GM12878 (cell line): ENCODE measurements around the gene TGFBR3. TPM values are rescaled to one million over a fixed set of nuclear protein-coding genes. Genes with fewer than 3 reads are reported as not detected.

Experiments
- ATAC-seq: fragments of 200-7000 bp; cut with Tn5 transposase; 3 replicates; pipeline ENCODE4 v1.9.1; 2020; ENCODE audit warnings: mild to moderate bottlenecking, moderate library complexity
- BruUV-seq: library from RNA; stranded (reverse); fragments of 400-500 nt; replicated peaks from 2 replicates; lab custom pipeline; 2021; lab: Mats Ljungman, UMichigan
- CTCF ChIA-PET: fragments of 300-600 bp; sonication (Branson Sonifier 250); formaldehyde crosslinking; extraction: SDS; loops from one replicate; lab custom pipeline; 2021; ENCODE audit warnings: inconsistent platforms; lab: Yijun Ruan, JAX
- POLR2A ChIA-PET: fragments of 350-600 bp; formaldehyde crosslinking; extraction: SDS; loops from one replicate; lab custom pipeline; 2021; ENCODE audit warnings: inconsistent platforms; lab: Charles Lee
- RAD21 ChIA-PET: fragments of 300-600 bp; sonication (Branson Sonifier 250); formaldehyde crosslinking; loops from one replicate; lab custom pipeline; 2023; ENCODE audit warnings: antibody characterized with exemption; ENCODE audit not compliant: unreplicated experiment; lab: Charles Lee
- SMC1A ChIA-PET: fragments of 300-600 bp; sonication (Branson Sonifier 250); formaldehyde crosslinking; loops from one replicate; lab custom pipeline; 2023; ENCODE audit not compliant: unreplicated experiment, uncharacterized antibody; lab: Charles Lee
- DNase-seq: peaks from one replicate; pipeline ENCODE4 v3.0.0-alpha.2; 2011; ENCODE audit warnings: low read depth, low spot score
- FAIRE-seq: peaks from 3 replicates; lab custom pipeline; 2011; peaks lifted over from hg19 to GRCh38; lab: Jason Lieb, UNC
- H2AFZ ChIP-seq: 2 replicates; pipeline ENCODE4 v1.6.0; 2011; ENCODE audit warnings: low read depth, low read length, control low read depth; ENCODE audit not compliant: control insufficient read depth
- H3K27ac ChIP-seq: 2 replicates; pipeline ENCODE4 v1.5.1; 2011; ENCODE audit warnings: control low read depth; ENCODE audit not compliant: control insufficient read depth, insufficient read depth
- H3K27me3 ChIP-seq, 2 experiments: replicated peaks in 1 of 2; 2 replicates each; pipeline versions ENCODE4 v1.6.0 to v1.6.1; 2011; ENCODE audit warnings: low read length in 1 of 2; ENCODE audit not compliant: control insufficient read depth in 2 of 2, insufficient read depth in 2 of 2
- H3K36me3 ChIP-seq, 2 experiments: 2 replicates each; pipeline ENCODE4 v1.5.1; 2011; ENCODE audit warnings: low read length in 1 of 2; ENCODE audit not compliant: control insufficient read depth in 2 of 2, insufficient read depth in 2 of 2
- H3K4me1 ChIP-seq: 2 replicates; pipeline ENCODE4 v1.6.1; 2011; ENCODE audit warnings: mild to moderate bottlenecking, low read length, moderate library complexity, mixed read lengths; ENCODE audit not compliant: control insufficient read depth, insufficient read depth
- H3K4me2 ChIP-seq: 2 replicates; pipeline ENCODE4 v1.6.0; 2011; ENCODE audit warnings: control low read depth; ENCODE audit not compliant: control insufficient read depth, insufficient read depth
- H3K4me3 ChIP-seq: fragments of 200-600 bp; sonication (generic); 2 replicates; pipeline ENCODE4 v1.5.1; 2016
- H3K79me2 ChIP-seq: 2 replicates; pipeline ENCODE4 v1.6.0; 2011; ENCODE audit warnings: low read length; ENCODE audit not compliant: control insufficient read depth, insufficient read depth
- H3K9ac ChIP-seq: 2 replicates; pipeline ENCODE4 v1.8.0; 2011; ENCODE audit warnings: low read length, control low read depth, mixed read lengths; ENCODE audit not compliant: control insufficient read depth, insufficient read depth
- H3K9me3 ChIP-seq: replicated peaks from 3 replicates; pipeline ENCODE4 v1.5.1; 2011; ENCODE audit warnings: mild to moderate bottlenecking, low read length; ENCODE audit not compliant: control insufficient read depth, insufficient read depth
- H4K20me1 ChIP-seq: 2 replicates; pipeline ENCODE4 v1.6.0; 2011; ENCODE audit not compliant: control insufficient read depth, insufficient read depth
- BMI1 ChIP-seq: fragments of 450-650 bp; IDR thresholded peaks from 2 replicates; pipeline ENCODE4 v1.6.1; 2016; ENCODE audit warnings: mild to moderate bottlenecking, moderate library complexity, borderline replicate concordance
- CBFB ChIP-seq: IDR thresholded peaks from 2 replicates; pipeline ENCODE4 v1.6.1; 2016; ENCODE audit warnings: antibody characterized with exemption, low read depth
- EZH2 ChIP-seq: IDR thresholded peaks from 2 replicates; pipeline ENCODE4 v1.6.1; 2012; ENCODE audit warnings: low read depth, mild to moderate bottlenecking, control low read depth, inconsistent platforms, low read length, borderline replicate concordance; ENCODE audit not compliant: control insufficient read depth
- GATAD2B ChIP-seq: fragments of 450-650 bp; conservative IDR thresholded peaks from 2 replicates; pipeline ENCODE4 v1.6.1; 2017; ENCODE audit warnings: low read depth, mild to moderate bottlenecking, moderate library complexity
- HCFC1 ChIP-seq: fragments of 150-350 bp; IDR thresholded peaks from 2 replicates; pipeline ENCODE4 v1.6.1; 2014; ENCODE audit warnings: low read length
- MEF2B ChIP-seq: fragments of 450-650 bp; IDR thresholded peaks from 2 replicates; pipeline ENCODE4 v1.6.1; 2018; ENCODE audit warnings: mild to moderate bottlenecking, moderate library complexity; ENCODE audit not compliant: partially characterized antibody, poor library complexity, severe bottlenecking
- POLR2A ChIP-seq: IDR thresholded peaks from 2 replicates; pipeline ENCODE4 v1.6.1; 2011; ENCODE audit warnings: low read depth, mild to moderate bottlenecking, low read length
- POLR2AphosphoS2 ChIP-seq: IDR thresholded peaks from 2 replicates; pipeline ENCODE4 v1.6.1; 2011; ENCODE audit warnings: low read depth, mild to moderate bottlenecking, low read length, improper control_type of control experiment, moderate library complexity
- POU2F2 ChIP-seq: IDR thresholded peaks from 3 replicates; pipeline ENCODE4 v1.6.1; 2011; ENCODE audit warnings: low read depth, mild to moderate bottlenecking, low read length, borderline replicate concordance
- RBBP5 ChIP-seq: fragments of 200-600 bp; sonication (generic); conservative IDR thresholded peaks from 2 replicates; pipeline ENCODE4 v1.6.1; 2016
- RCOR1 ChIP-seq: conservative IDR thresholded peaks from 2 replicates; pipeline ENCODE4 v1.6.1; 2012; ENCODE audit warnings: low read depth, low read length, improper control_type of control experiment
- SMAD5 ChIP-seq: IDR thresholded peaks from 2 replicates; pipeline ENCODE4 v1.6.1; 2016; ENCODE audit warnings: antibody characterized with exemption, low read depth
- ZNF207 ChIP-seq: fragments of 450-650 bp; IDR thresholded peaks from 2 replicates; pipeline ENCODE4 v1.6.1; 2014; ENCODE audit warnings: antibody characterized with exemption, mild to moderate bottlenecking, borderline replicate concordance
- WGBS: methylation state at CpG from one replicate; pipeline ENCODE4 v1.1.6; 2016; ENCODE audit warnings: low lambda C conversion rate; ENCODE audit not compliant: insufficient replicate concordance, insufficient coverage; ENCODE audit errors: missing lambda C conversion rate; 5-methylcytosine and 5-hydroxymethylcytosine counted together
- in situ Hi-C: fragments of 300-500 bp; cut with MboI; formaldehyde crosslinking; loops from 9 replicates; pipeline ENCODE4 v1.14.3; 2018; ENCODE audit warnings: mixed read lengths
- intact Hi-C: fragments of 100-400 bp; cut with micrococcal nuclease; formaldehyde crosslinking; loops from one replicate; pipeline ENCODE4 v1.14.2; 2022; ENCODE audit not compliant: unreplicated experiment
- polyA plus RNA-seq, 11 experiments: library from polyadenylated mRNA; depleted of rRNA in 4 of 11; unstranded in 6 of 11; stranded (reverse) in 5 of 11; fragments of >200 nt; fragmentation: Nextera tagmentation in 4 of 11; fragmentation: Illumina TruSeq in 1 of 11; extraction: Ambion mirVana in 4 of 11; extraction: Trizol in 1 of 11; gene quantifications; 1 replicate in 1 of 11; 2 replicates in 10 of 11; pipeline versions ENCODE4 v1.2.1 to v1.2.3, GENCODE V29; 2011 to 2016; ENCODE audit warnings: inconsistent platforms in 2 of 11, missing spikeins in 2 of 11, low read depth in 1 of 11
- total RNA-seq, 4 experiments: library from RNA; depleted of rRNA in 3 of 4; stranded (reverse); fragments of >200 nt in 3 of 4; fragmentation: Illumina TruSeq in 1 of 4; extraction: Trizol in 1 of 4; gene quantifications; 2 replicates each; pipeline versions ENCODE4 v1.2.1 to v1.2.3, GENCODE V29; 2013 to 2021
- TF ChIP-seq, protein P1 (sequence below): IDR thresholded peaks from 2 replicates; pipeline ENCODE4 v1.6.1; 2012; ENCODE audit warnings: low read depth, low read length, improper control_type of control experiment
- TF ChIP-seq, protein P2 (sequence below): fragments of 450-650 bp; IDR thresholded peaks from 2 replicates; pipeline ENCODE4 v1.6.1; 2016; ENCODE audit warnings: mild to moderate bottlenecking, moderate library complexity, borderline replicate concordance

Gene TGFBR3
- total and polyA plus RNA-seq, 10 of the 15 experiments (the other 5 are each of a cell fraction or from before 2014, with no cell fraction given) = 2.7 to 16.5 (median 12.6) TPM

DNA sequence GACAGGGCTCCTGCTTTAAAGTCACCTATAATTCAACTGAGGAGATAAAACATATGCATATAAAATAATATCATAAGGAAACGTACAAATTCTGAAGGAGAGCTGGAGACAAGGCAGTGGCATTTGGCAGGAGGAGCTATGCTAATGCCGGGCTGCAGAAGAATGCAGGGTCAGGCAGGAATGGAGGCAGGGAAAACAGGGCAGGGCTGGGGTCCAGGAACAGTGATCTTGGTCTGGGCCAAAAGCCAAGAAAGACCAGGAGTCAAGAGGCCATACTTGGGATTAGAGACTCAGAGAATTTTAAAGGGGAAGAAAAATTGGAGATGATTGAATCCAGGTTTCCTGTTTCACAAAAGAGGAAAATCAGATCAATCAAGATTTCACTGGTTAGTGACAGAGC lies 43.3 kb upstream of the TGFBR3 start (continued):
- TF ChIP-seq RCOR1 = no peak
- no peak for TF ChIP-seq MEF2B

DNA sequence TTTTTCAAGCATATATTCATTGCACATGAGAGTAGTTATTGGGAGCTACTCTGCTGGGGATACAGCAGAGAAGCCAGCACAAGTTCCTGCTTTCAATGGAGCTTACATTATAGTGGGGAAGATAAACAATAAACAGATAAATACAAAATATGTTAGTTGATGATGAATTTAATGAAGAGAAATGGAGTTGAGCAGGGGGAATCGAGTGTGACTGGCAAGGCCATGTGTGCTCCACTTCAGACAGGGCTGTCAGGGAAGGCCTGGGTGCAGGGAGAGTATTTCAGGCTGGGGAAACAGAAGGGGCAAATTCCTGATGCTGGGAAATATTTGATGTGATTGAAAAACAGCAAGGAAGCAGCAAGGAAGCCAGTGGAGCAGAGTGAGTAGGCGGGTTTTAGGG lies 42.1 kb upstream of the TGFBR3 start:
- ChIA-PET SMC1A (interaction anchor here (0.6 to 3.2 kb wide), 6 partner anchors 363 to 644 kb away, joined by 3 to 19 read pairs (median 4); no protein-coding TSS in a partner anchor), CTCF (interaction anchor here (1.0 to 5.1 kb wide), 13 partner anchors 44 to 762 kb away, joined by 3 to 55 read pairs (median 4); no protein-coding TSS in a partner anchor), RAD21 (interaction anchor here (1.2 to 1.3 kb wide), 2 partner anchors 169 to 404 kb away, joined by 4 read pairs; no protein-coding TSS in a partner anchor), POLR2A (interaction anchor here (0.5 kb wide), 1 partner anchor 110 kb away, joined by 3 read pairs; no protein-coding TSS in a partner anchor)
- intact Hi-C loops (loop anchor here (5.0 kb wide), 2 partner anchors 521 to 761 kb away; no protein-coding TSS in a partner anchor), in situ Hi-C loops (loop anchor here (5.0 to 10.0 kb wide), 3 partner anchors 416 to 763 kb away; no protein-coding TSS in a partner anchor)
- no peaks in the 10 kb centered on the region for H3K79me2 ChIP-seq
- no peaks in the 10 kb centered on the region for H3K4me1 ChIP-seq
- TF ChIP-seq GATAD2B = no peak
- no peak for TF ChIP-seq SMAD5
- TF ChIP-seq ZNF207 = no peak
- TF ChIP-seq HCFC1 = no peak
- TF ChIP-seq RBBP5 = no peak
- TF ChIP-seq POLR2A = no peak
- no peak for TF ChIP-seq POLR2AphosphoS2
- TF ChIP-seq, protein P1, sequence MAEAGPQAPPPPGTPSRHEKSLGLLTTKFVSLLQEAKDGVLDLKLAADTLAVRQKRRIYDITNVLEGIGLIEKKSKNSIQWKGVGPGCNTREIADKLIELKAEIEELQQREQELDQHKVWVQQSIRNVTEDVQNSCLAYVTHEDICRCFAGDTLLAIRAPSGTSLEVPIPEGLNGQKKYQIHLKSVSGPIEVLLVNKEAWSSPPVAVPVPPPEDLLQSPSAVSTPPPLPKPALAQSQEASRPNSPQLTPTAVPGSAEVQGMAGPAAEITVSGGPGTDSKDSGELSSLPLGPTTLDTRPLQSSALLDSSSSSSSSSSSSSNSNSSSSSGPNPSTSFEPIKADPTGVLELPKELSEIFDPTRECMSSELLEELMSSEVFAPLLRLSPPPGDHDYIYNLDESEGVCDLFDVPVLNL = no peak
- TF ChIP-seq POU2F2 = no peak
- TF ChIP-seq BMI1 = no peak
- no peak for TF ChIP-seq CBFB
- TF ChIP-seq, protein P2, sequence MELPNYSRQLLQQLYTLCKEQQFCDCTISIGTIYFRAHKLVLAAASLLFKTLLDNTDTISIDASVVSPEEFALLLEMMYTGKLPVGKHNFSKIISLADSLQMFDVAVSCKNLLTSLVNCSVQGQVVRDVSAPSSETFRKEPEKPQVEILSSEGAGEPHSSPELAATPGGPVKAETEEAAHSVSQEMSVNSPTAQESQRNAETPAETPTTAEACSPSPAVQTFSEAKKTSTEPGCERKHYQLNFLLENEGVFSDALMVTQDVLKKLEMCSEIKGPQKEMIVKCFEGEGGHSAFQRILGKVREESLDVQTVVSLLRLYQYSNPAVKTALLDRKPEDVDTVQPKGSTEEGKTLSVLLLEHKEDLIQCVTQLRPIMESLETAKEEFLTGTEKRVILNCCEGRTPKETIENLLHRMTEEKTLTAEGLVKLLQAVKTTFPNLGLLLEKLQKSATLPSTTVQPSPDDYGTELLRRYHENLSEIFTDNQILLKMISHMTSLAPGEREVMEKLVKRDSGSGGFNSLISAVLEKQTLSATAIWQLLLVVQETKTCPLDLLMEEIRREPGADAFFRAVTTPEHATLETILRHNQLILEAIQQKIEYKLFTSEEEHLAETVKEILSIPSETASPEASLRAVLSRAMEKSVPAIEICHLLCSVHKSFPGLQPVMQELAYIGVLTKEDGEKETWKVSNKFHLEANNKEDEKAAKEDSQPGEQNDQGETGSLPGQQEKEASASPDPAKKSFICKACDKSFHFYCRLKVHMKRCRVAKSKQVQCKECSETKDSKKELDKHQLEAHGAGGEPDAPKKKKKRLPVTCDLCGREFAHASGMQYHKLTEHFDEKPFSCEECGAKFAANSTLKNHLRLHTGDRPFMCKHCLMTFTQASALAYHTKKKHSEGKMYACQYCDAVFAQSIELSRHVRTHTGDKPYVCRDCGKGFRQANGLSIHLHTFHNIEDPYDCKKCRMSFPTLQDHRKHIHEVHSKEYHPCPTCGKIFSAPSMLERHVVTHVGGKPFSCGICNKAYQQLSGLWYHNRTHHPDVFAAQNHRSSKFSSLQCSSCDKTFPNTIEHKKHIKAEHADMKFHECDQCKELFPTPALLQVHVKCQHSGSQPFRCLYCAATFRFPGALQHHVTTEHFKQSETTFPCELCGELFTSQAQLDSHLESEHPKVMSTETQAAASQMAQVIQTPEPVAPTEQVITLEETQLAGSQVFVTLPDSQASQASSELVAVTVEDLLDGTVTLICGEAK = no peak
- no peak for TF ChIP-seq EZH2
- H3K9ac ChIP-seq = no peak overlapping the region
- H3K4me2 ChIP-seq = no peak overlapping the region
- H3K4me3 ChIP-seq = no peak overlapping the region
- ATAC-seq (no peak), FAIRE-seq (no peak), DNase-seq (no peak)
- no peaks in the 10 kb centered on the region for H3K36me3 ChIP-seq
- no peaks in the 10 kb centered on the region for H3K27me3 ChIP-seq
- WGBS = 100% methylated on average over 2 of the region's 2 CpGs
- no peak overlapping the region for H2AFZ ChIP-seq
- H4K20me1 ChIP-seq = no peaks in the 10 kb centered on the region
- BruUV-seq = no TSS peak
- no peaks in the 10 kb centered on the region for H3K9me3 ChIP-seq
- H3K27ac ChIP-seq = no peak overlapping the region
